A673 (cell line): ENCODE results near the gene CCDC88C. TPM values are rescaled to one million over a fixed set of nuclear protein-coding genes. Genes with fewer than 3 reads are reported as not detected.

Source experiments
- BruUV-seq: library from RNA; stranded (reverse); fragments of 400-500 nt; replicated peaks from 2 replicates; lab custom pipeline; 2021; lab: Mats Ljungman, UMichigan
- CTCF ChIA-PET: fragments of 300-600 bp; sonication (Branson Sonifier 250); formaldehyde crosslinking; loops from one replicate; lab custom pipeline; 2022; ENCODE audit warnings: antibody characterized with exemption; lab: Charles Lee
- POLR2A ChIA-PET: fragments of 300-600 bp; sonication (Branson Sonifier 250); formaldehyde crosslinking; loops from one replicate; lab custom pipeline; 2022; ENCODE audit warnings: antibody characterized with exemption; ENCODE audit not compliant: low non-redundant PET; lab: Charles Lee
- DNase-seq: peaks from one replicate; pipeline ENCODE4 v3.0.0-alpha.2; 2015; ENCODE audit warnings: low spot score
- H3K27ac ChIP-seq: fragments of 200-600 bp; sonication (generic); 2 replicates; pipeline ENCODE4 v1.5.1; 2016; ENCODE audit warnings: mixed run types, low read depth, mild to moderate bottlenecking, mixed read lengths, antibody characterized with exemption, low read length; ENCODE audit not compliant: poor library complexity, severe bottlenecking
- H3K27me3 ChIP-seq: fragments of 200-600 bp; sonication (generic); replicated peaks from 2 replicates; pipeline ENCODE4 v1.6.1; 2017; ENCODE audit warnings: mixed run types, low read depth, mild to moderate bottlenecking, mixed read lengths, antibody characterized with exemption, low read length; ENCODE audit not compliant: insufficient read depth, poor library complexity
- H3K36me3 ChIP-seq: fragments of 200-600 bp; sonication (generic); 2 replicates; pipeline ENCODE4 v1.6.1; 2016; ENCODE audit warnings: mixed run types, mild to moderate bottlenecking, mixed read lengths, antibody characterized with exemption, low read length; ENCODE audit not compliant: insufficient read depth, poor library complexity, severe bottlenecking
- H3K4me1 ChIP-seq: fragments of 200-600 bp; sonication (generic); 2 replicates; pipeline ENCODE4 v1.6.1; 2017; ENCODE audit warnings: mixed run types, mild to moderate bottlenecking, mixed read lengths, antibody characterized with exemption, low read length; ENCODE audit not compliant: insufficient read depth, poor library complexity, severe bottlenecking
- H3K4me3 ChIP-seq: fragments of 200-600 bp; sonication (generic); 2 replicates; pipeline ENCODE4 v1.5.1; 2016; ENCODE audit warnings: low read depth, mixed run types, mild to moderate bottlenecking, mixed read lengths, low read length; ENCODE audit not compliant: poor library complexity, severe bottlenecking
- H3K9me3 ChIP-seq: fragments of 200-600 bp; sonication (generic); 2 replicates; pipeline ENCODE4 v1.6.1; 2016; ENCODE audit warnings: mixed run types, low read depth, mild to moderate bottlenecking, mixed read lengths, antibody characterized with exemption, low read length; ENCODE audit not compliant: poor library complexity, severe bottlenecking
- CTCF ChIP-seq: fragments of 300-800, 200-600 bp; sonication (generic); conservative IDR thresholded peaks from 2 replicates; pipeline ENCODE4 v1.5.1; 2017; ENCODE audit warnings: low read depth, mild to moderate bottlenecking, antibody characterized with exemption, low read length, moderate library complexity, mixed read lengths
- EZH2 ChIP-seq: fragments of 200-600 bp; sonication (generic); IDR thresholded peaks from 2 replicates; pipeline ENCODE4 v1.6.1; 2017; ENCODE audit warnings: borderline replicate concordance, low read depth, mild to moderate bottlenecking, mixed read lengths, antibody characterized with exemption, low read length; ENCODE audit not compliant: poor library complexity, severe bottlenecking
- intact Hi-C: fragments of 100-400 bp; cut with micrococcal nuclease; formaldehyde crosslinking; loops from one replicate; pipeline ENCODE4 v1.10.0; 2022; ENCODE audit not compliant: unreplicated experiment
- total RNA-seq: library from RNA; stranded (reverse); gene quantifications from 2 replicates; pipeline ENCODE4 v1.2.3, GENCODE V29; 2021

The CCDC88C gene
- total RNA-seq, 1 experiment from 2014 or later: 49.1 TPM

GRCh38 chr14:91406982-91407381 lies 10.6 kb downstream of the CCDC88C start:
- intact Hi-C loops: no loop called here
- Histone ChIP-seq H3K9me3 (no peaks in the 10 kb centered on the region), H3K27ac (no peak overlapping the region), H3K36me3 (peaks cover 8% of the 10 kb centered on the region), H3K4me3 (no peak overlapping the region), H3K4me1 (peaks cover 16% of the 10 kb centered on the region), H3K27me3 (no peaks in the 10 kb centered on the region)
- ChIA-PET CTCF (no interaction called here), POLR2A (no interaction called here)
- DNase-seq: no peak
- no TSS peak for BruUV-seq
- no peak for TF ChIP-seq EZH2
- no peak for TF ChIP-seq CTCF

GRCh38 chr14:91406451-91406850 lies 11.2 kb downstream of the CCDC88C start:
- Histone ChIP-seq H3K4me1 (peaks cover 16% of the 10 kb centered on the region), H3K27ac (no peak overlapping the region), H3K9me3 (no peaks in the 10 kb centered on the region), H3K36me3 (peaks cover 8% of the 10 kb centered on the region), H3K27me3 (no peaks in the 10 kb centered on the region), H3K4me3 (no peak overlapping the region)
- ChIA-PET CTCF (no interaction called here), POLR2A (no interaction called here)
- TF ChIP-seq EZH2 (no peak), CTCF (no peak)
- intact Hi-C loops: no loop called here
- BruUV-seq: no TSS peak
- DNase-seq: no peak

GRCh38 chr14:91405724-91406435 lies 11.7 kb downstream of the CCDC88C start:
- no TSS peak for BruUV-seq
- POLR2A ChIA-PET: no interaction called here
- intact Hi-C loops: no loop called here

More at GRCh38 chr14:91405724-91406435, 11.7 kb downstream of the CCDC88C start:
- Histone ChIP-seq H3K4me1 (peaks cover 11% of the 10 kb centered on the region), H3K4me3 (no peak overlapping the region), H3K27me3 (no peaks in the 10 kb centered on the region), H3K36me3 (peaks cover 8% of the 10 kb centered on the region), H3K9me3 (no peaks in the 10 kb centered on the region), H3K27ac (no peak overlapping the region)
- no peak for TF ChIP-seq CTCF
- TF ChIP-seq EZH2: no peak
- DNase-seq: no peak
- CTCF ChIA-PET: no interaction called here
